NCI-H1417 (cell line): ENCODE results near the gene OSBPL7.
"Not testable (repeated sequence)": the region's sequence is repeated elsewhere in the genome, so short reads cannot be mapped to it uniquely, and the experiment has no call there.

Source experiments
- DNase-seq, 3 experiments: peaks; one replicate each; lab custom pipeline; 2025; lab: John Stamatoyannopoulos, UW

Gene OSBPL7

GRCh38 chr17:47806026-47806912 is 15.3 kb downstream of the OSBPL7 start:
- DNase-seq: no peak

DNA sequence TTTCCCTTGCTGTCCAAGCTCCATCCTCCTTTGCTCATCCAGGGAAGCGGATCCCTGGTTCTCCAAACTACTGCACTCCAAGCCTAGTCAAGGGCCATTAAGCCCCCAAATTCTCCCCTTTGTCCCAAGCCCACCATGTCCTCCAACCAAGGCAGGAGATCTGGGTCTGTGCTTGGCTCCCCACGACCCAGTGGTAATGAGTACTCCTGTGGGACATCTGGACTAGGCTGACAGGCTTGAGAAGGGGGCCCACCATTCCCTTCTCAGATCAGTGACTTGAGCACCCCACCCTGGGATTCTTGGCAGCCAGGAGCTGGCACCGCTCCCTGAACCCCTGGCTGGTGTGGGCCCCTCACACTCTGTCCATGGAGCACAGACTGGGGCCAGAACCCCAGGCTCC is 17.1 kb downstream of the OSBPL7 start:
- no peak for DNase-seq

GRCh38 chr17:47803751-47804150 is 17.8 kb downstream of the OSBPL7 start:
- no peak for DNase-seq

GRCh38 chr17:47803201-47803600 is 18.4 kb downstream of the OSBPL7 start:
- no peak for DNase-seq

- DNase-seq: peak; percentile 62 to 83 (median 65)
These were observed 19.1 kb downstream of the OSBPL7 start for GRCh38 chr17:47802341-47803022.

DNA sequence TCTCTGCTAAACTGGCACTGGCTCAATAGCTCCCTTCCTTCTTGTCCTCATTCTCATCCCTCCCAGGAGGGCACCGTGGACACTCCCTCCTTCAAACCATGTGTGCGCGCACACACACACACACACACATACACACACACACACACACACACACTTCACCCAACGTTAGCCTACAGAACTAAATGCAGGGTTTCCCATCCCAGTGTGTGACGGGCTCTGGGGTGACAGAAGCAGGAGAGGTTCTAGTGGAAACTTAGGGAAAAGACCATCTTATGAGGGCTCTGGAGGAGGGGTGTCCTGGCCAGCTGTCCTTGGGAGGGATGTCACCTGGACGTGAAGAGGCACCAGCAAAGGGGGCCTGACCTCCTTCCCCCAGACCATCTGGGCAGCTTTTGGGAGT is 19.7 kb downstream of the OSBPL7 start:
- no peak for DNase-seq

DNA sequence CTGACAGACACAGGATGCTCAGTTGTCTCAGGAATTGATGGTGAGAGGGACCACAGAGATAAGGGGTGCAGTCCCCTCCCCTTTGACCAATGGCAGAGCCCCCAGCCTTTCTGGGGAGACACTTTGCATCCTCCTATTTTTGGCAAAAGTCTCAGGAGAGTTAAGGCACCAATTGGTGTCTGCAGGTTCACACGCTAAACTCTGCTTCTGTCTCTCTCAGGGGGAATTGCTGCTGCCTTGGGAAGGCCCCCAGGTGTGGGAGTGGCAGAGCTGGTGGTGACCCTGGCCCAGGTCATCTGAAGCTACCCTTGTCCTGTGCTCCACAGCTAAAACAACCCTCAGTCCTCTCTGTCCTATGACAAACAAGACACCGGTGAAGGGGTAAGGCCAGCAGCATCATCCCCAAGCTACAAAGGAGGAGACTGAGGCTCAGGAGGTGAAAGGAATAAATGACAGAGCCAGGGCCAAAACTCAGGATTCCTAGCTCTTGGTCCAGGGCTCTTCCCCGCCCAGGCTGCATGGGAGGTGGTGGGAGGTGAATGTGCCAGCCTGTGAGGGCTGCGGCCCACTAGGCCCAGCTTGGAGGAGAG is 20.3 kb downstream of the OSBPL7 start:
- DNase-seq: no peak

- DNase-seq: no peak
These were observed 20.9 kb downstream of the OSBPL7 start for GRCh38 chr17:47800686-47801085.

DNA sequence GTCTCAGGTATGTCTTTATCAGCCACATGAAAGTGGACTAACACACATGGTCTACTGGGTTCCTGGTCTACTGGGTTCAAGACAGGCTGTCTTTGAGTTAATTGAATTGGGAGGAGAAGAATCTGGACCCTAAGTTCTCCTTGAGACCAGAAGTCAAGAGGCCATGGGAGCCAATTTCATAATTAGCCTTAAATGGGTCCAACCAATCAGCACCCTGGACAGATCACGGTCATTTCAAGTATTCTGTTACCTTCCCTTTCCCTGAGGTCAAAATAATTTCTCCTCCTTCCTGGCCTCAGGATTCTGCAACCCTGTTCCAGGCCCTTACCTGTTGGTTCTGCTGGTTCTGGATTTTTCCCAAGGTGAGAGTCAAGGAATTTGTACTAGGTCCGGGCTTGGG is 23.8 kb downstream of the OSBPL7 start:
- DNase-seq: no peak

DNA sequence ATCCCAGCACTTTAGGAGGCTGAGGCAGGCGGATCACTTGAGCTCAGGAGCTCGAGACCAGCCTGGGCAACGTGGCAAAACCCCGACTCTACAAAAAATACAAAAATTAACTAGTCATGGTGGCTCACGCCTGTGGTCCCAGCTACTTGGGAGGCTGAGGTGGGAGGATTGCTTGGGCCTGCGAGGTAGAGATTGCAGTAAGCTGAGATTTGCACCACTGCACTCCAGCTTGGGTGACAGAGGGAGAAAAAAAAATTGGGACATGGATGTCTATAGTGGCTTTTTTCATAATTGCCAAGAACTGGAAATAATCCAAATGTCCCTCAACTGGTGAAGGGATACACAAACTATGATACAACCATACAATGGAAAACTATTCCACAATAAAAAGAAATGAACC is 28.6 kb downstream of the OSBPL7 start:
- no peak for DNase-seq

GRCh38 chr17:47792457-47792856 is 29.1 kb downstream of the OSBPL7 start:
- no peak for DNase-seq

DNA sequence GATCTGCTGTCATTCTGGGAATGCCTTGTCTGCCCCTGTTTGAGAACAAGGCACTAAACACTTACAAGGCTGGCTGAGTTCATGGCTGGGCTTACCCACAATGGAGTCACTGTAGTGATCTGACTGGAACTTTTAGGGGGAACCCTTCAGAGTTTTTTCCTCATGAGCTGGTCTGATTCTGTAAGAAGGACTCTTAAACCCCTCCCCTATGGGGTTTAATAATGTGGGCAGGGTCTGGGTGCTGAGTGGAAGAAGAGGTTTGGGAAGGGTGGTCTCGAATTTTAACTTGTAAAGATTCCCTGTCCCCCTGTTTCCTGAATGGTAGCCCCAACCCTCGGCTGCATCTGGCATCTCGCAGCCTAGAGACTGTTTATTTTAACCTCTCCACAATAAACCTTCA is 30.6 kb downstream of the OSBPL7 start:
- DNase-seq: peak in 1 of 3 experiments; percentile 12

DNA sequence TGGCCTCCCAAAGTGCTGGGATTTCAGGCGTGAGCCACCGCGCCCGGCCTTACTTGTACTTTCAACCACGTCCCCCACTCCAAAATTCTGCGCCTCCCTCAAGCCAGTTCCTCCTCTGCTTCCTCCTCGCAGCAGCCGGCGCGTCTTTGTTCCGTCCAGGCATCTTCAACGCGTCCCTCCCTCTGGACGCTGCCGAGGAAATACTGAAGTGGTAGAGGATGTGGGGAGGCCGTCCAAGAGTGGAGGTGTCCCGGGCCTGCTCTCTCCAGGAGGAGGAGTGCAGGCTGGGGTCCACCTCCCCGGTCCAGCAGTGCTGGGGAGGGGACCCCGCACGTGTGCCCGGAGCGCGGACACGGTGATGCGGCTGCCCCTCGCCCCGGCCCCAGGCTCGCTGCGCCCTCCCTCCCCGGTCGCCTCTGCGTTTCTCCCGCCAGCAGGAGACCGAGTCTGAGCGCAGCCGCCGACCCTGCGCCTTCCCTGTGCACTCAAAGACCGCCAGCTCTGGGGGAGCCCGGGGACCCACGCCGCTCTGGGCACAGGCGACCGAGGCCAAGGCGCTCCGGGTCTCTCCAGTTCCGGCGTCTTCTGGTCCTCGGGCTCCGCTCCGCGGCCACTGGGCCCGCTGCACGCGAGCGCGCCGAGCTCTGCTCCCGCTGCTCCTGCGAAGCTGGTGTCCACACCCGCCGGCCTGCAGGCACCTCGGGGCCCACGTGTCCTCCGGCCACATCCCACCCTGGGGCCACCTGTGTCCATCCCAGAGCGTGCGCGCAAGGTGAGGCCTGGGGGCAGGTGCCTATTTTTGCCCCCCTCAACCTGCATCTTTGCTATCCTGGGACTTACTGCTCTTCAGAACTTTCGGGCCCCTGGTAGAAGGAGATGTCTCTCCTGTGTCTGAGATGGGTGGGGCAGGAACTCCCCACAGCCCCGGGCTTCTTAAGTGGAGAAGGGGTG is 31.7 kb downstream of the OSBPL7 start:
- DNase-seq: peak; percentile 68 to 90 (median 87)

GRCh38 chr17:47785538-47786123 is 36.0 kb downstream of the OSBPL7 start:
- no peak for DNase-seq

- DNase-seq: peak in 1 of 3 experiments; percentile 5
These were observed 40.2 kb downstream of the OSBPL7 start for GRCh38 chr17:47781397-47781796.

DNA sequence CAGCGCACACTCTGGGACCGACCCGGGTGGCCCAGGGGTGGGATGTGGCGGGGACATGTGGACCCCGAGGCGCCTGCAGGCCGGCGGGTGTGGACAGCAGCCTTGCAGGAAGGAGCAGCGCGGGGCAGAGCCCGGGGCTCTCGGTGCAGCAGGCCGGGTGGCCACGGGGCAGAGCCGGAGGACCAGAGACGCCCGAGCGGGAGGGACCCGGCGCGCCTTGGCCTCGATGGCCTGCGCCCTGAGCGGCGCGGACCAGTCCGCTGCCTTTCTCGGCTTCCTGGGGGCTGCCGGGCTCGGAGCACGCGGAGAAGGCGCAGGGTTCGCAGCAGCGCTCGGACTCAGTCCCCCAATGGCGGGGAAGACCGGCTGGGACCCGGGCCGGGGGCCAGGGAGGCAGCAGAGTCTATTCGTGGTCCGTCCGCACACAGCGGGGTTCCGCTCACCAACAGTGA is 43.4 kb downstream of the OSBPL7 start:
- no peak for DNase-seq

DNA sequence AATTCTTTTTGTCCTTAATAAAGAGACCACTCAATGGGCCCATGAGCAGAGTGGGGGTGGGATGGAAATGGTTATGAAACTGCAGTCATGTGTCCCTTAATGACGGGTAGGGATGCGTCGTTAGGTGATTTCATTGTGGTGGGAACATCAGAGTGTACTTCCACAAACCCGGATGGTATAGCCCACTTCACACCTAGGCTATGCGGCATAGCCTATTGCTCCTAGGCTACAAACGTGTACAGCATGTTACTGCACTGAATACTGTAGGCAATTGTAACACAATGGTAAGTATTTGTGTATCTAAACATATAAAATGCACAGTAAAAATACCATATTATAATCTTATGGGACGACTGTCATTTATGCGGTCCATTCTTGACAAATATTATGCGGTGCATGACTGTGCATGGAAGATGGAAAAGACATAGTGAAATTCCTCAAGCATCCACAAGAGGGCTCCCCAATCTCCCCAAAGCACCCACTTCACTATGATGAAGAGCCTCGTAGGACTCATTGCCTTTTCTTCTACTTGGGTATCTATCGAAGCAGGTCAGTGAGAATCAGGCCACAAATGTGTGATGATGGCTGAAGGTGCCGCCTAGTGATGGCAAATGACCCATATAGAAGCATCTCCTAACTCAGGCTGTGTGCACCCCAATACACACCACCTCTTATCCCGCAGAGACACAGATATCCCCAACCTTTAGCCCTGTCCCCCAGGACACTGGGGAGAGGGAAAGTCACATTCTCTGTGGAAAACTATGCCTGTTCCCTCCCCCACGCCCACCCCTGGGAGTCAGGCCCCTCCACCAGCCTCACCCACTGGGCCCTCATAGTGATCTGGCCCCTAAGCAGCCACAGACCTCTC is 45.0 kb downstream of the OSBPL7 start:
- DNase-seq: peak; percentile 38 to 74 (median 49)

- no peak for DNase-seq
These were observed 46.5 kb downstream of the OSBPL7 start for GRCh38 chr17:47774987-47775580.

DNA sequence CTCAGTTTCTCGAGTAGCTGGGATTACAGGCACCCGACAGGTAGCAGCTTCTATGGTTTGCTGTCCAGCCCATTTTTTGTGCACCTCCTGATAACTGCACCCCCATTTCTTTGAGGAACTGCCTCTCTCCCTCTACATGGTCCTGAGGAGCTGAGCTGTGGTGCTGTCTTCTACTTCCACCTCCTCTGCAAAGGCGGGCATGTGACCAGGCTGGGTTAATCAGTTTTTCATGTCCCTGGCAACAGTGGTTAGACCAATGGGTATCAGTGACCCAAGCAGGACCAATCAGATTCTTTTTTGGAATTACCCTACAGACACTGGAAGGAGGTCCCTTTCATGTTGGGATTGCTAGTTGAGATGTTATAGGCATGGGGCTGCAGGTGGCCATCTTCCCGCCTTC is 47.3 kb downstream of the OSBPL7 start:
- no peak for DNase-seq

DNA sequence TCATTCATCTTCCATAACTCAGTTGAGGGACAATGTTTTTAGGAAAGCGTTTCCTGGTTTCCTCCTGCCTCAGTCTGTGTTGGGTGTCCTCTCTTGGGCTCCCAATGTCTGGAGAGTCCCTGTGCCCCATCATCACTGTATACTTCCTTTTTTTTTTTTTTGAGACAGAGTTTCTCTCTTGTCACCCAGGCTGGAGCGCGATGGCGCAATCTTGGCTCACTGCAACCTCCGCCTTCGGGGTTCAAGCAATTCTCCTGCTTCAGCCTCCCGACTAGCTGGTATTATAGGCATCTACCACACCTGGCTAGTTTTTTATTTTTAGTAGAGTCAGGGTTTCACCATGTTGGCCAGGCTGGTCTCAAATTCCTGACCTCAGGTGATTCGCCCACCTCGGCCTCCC is 47.9 kb downstream of the OSBPL7 start:
- not testable (repeated sequence) for DNase-seq
